ENCODE results near the gene ADAMTS9. TPM values are rescaled to one million over a fixed set of nuclear protein-coding genes. Genes with fewer than 3 reads are reported as not detected.
A peak's percentile ranks its signal among the peaks of the same experiment; 100 is the strongest.

The ADAMTS9 gene
- total and polyA plus RNA-seq, 4 donors: 1.2 to 13.8 (median 7.4) TPM

- Histone ChIP-seq H3K9me3 (ENCODE audit: control insufficient read depth in 4 of 4, low read length in 3 of 4) (no peaks in the 10 kb centered on the region), H3K4me3 (ENCODE audit: low read depth in 1 of 3, low read length in 3 of 3) (no peak overlapping the region), H3K4me1 (ENCODE audit: control insufficient read depth in 4 of 4, insufficient read depth in 4 of 4, low read length in 3 of 4) (peaks cover 0 to 5% (median 5%) of the 10 kb centered on the region in 4 donors), H3K9ac (ENCODE audit: low read depth in 1 of 2, low read length in 2 of 2) (no peak overlapping the region), H3K27me3 (ENCODE audit: control insufficient read depth in 4 of 4, insufficient read depth in 4 of 4, low read length in 3 of 4) (no peaks in the 10 kb centered on the region), H3K27ac (ENCODE audit: low read depth in 1 of 2, low read length in 2 of 2) (no peak overlapping the region), H3K36me3 (ENCODE audit: control insufficient read depth in 4 of 4, insufficient read depth in 3 of 4, low read depth in 1 of 4, low read length in 3 of 4) (peaks cover 0 to 3% (median 0%) of the 10 kb centered on the region in 4 donors)
- no peak for DNase-seq (ENCODE audit: low spot score)
- WGBS: 81% methylated on average over 2 of the region's 2 CpGs
- TF ChIP-seq YY1 (IDR thresholded peaks at IDR 0.05): no peak
- TF ChIP-seq CTCF (IDR thresholded peaks at IDR 0.05; ENCODE audit: low read depth, low read length, missing input control): no peak
- TF ChIP-seq GABPA (IDR thresholded peaks at IDR 0.05 in 1 of 2, conservative IDR thresholded peaks at IDR 0.05 in 1 of 2): no peak
- TF ChIP-seq NR2F2 (IDR thresholded peaks at IDR 0.05): no peak
- TF ChIP-seq HNF4G (IDR thresholded peaks at IDR 0.05): no peak
- no peak for TF ChIP-seq RAD21 (IDR thresholded peaks at IDR 0.05)
- no peak for TF ChIP-seq HNF4A (conservative IDR thresholded peaks at IDR 0.05)
- TF ChIP-seq TAF1 (conservative IDR thresholded peaks at IDR 0.05): no peak
- no peak for TF ChIP-seq JUND (IDR thresholded peaks at IDR 0.05)
- TF ChIP-seq MAX (IDR thresholded peaks at IDR 0.05): no peak
- no peak for TF ChIP-seq FOXA2 (IDR thresholded peaks at IDR 0.05)
- no peak for TF ChIP-seq REST (IDR thresholded peaks at IDR 0.05)
These were observed 70.2 kb downstream of the ADAMTS9 start for GRCh38 chr3:64617610-64618009.

DNA sequence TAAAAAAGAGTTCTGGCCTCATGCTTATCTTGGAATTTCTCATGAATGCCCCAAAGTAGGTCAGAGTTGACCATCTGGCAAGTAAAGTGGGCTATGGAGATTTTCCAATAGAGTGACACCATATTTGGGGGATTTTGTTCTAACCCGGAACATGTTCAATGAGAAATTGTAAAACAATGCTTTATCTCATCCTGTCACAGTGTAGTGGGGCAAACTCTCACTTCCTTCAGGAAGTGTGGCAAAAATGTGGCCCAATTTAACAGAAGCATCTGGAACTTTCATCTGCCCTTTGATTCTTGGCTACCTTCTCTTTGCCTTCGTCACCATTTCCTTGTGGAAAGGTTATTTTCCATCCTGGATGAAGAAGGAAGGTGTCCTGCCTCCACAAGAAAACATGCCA is 70.8 kb downstream of the ADAMTS9 start:
- no peak overlapping the region for H3K27ac ChIP-seq (ENCODE audit: low read depth in 1 of 2, low read length in 2 of 2)
- H3K27me3 ChIP-seq (ENCODE audit: control insufficient read depth in 4 of 4, insufficient read depth in 4 of 4, low read length in 3 of 4): no peaks in the 10 kb centered on the region
- no peaks in the 10 kb centered on the region for H3K9me3 ChIP-seq (ENCODE audit: control insufficient read depth in 4 of 4, low read length in 3 of 4)
- no peak for DNase-seq (ENCODE audit: low spot score)
- TF ChIP-seq NR2F2 (IDR thresholded peaks at IDR 0.05) (peak; percentile 82), RAD21 (IDR thresholded peaks at IDR 0.05) (no peak)
- peaks cover 0 to 3% (median 0%) of the 10 kb centered on the region in 4 donors for H3K36me3 ChIP-seq (ENCODE audit: control insufficient read depth in 4 of 4, insufficient read depth in 3 of 4, low read depth in 1 of 4, low read length in 3 of 4)
- peaks cover 0 to 5% (median 5%) of the 10 kb centered on the region in 4 donors for H3K4me1 ChIP-seq (ENCODE audit: control insufficient read depth in 4 of 4, insufficient read depth in 4 of 4, low read length in 3 of 4)
- no peak overlapping the region for H3K9ac ChIP-seq (ENCODE audit: low read depth in 1 of 2, low read length in 2 of 2)
- no peak overlapping the region for H3K4me3 ChIP-seq (ENCODE audit: low read depth in 1 of 3, low read length in 3 of 3)
- WGBS: 72% methylated on average over 2 of the region's 2 CpGs

DNA sequence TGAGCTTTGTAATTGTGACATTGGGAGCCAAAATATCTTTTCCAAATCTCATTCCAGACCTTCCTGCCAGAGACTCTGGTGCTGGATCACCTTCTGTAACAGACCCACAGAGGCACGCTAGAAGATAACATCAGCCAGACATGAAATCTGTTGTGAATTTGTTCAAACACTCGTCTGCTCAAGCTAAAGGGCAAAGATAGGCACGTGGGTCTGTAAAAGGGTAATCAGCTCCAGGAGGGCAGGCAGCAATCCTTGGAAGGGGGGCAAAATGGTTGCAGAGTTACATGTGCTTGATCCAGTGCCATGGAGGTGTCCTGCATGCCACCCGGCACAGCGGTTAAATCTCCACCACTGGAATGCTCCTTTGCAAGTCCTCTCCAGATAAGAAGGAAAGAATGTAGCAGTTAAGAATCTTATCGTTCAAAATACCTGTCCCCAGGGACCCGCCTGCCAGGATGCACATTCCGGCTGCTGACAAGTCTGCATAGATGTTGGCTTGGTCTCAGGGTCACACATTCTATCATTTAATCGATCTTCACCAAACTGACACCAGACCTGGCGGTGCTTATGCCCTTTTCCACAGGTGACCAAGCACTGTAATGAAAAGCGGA is 74.8 kb downstream of the ADAMTS9 start:
- TF ChIP-seq SP1 (IDR thresholded peaks at IDR 0.05) (no peak), JUND (IDR thresholded peaks at IDR 0.05) (no peak), RAD21 (IDR thresholded peaks at IDR 0.05) (peak in 1 of 2 donors; percentile 2), EGR1 (IDR thresholded peaks at IDR 0.05; ENCODE audit: low read depth in 2 of 2) (no peak), NR2F2 (IDR thresholded peaks at IDR 0.05) (peak; percentile 42)
- H3K27me3 ChIP-seq (ENCODE audit: control insufficient read depth in 4 of 4, insufficient read depth in 4 of 4, low read length in 3 of 4): no peaks in the 10 kb centered on the region
- no peaks in the 10 kb centered on the region for H3K9me3 ChIP-seq (ENCODE audit: control insufficient read depth in 4 of 4, low read length in 3 of 4)
- no peak overlapping the region for H3K27ac ChIP-seq (ENCODE audit: low read depth in 1 of 2, low read length in 2 of 2)
- no peak for DNase-seq (ENCODE audit: low spot score)
- no peak overlapping the region for H3K9ac ChIP-seq (ENCODE audit: low read depth in 1 of 2, low read length in 2 of 2)
- WGBS: 35% methylated on average over 11 of the region's 11 CpGs
- H3K36me3 ChIP-seq (ENCODE audit: control insufficient read depth in 4 of 4, insufficient read depth in 3 of 4, low read depth in 1 of 4, low read length in 3 of 4): peaks cover 0 to 3% (median 0%) of the 10 kb centered on the region in 4 donors
- H3K4me3 ChIP-seq (ENCODE audit: low read depth in 1 of 3, low read length in 3 of 3): no peak overlapping the region
- peaks cover 0 to 5% (median 5%) of the 10 kb centered on the region in 4 donors for H3K4me1 ChIP-seq (ENCODE audit: control insufficient read depth in 4 of 4, insufficient read depth in 4 of 4, low read length in 3 of 4)

Measured in liver (tissue), 9 donors.